ENCODE data around the gene CCND3. TPM values are rescaled to one million over a fixed set of nuclear protein-coding genes. Genes with fewer than 3 reads are reported as not detected.
"Not testable (repeated sequence)": the region's sequence is repeated elsewhere in the genome, so short reads cannot be mapped to it uniquely, and the experiment has no call there.

CCND3 gene
- polyA plus RNA-seq, 4 donors, result 34.0 to 83.0 (median 48.4) TPM

- Histone ChIP-seq H3K36me3 (ENCODE audit: control insufficient read depth in 3 of 3, insufficient read depth in 2 of 3, low read depth in 1 of 3, low read length in 3 of 3) (peaks cover 0 to 2% (median 0%) of the 10 kb centered on the region in 3 donors), H3K27ac (ENCODE audit: low read depth in 1 of 3, low read length in 2 of 3) (no peak overlapping the region), H3K9me3 (ENCODE audit: control insufficient read depth in 2 of 2, insufficient read depth in 1 of 2, low read depth in 1 of 2, low read length in 1 of 2) (no peaks in the 10 kb centered on the region), H3K27me3 (ENCODE audit: control insufficient read depth in 3 of 3, insufficient read depth in 3 of 3, low read length in 3 of 3) (no peaks in the 10 kb centered on the region), H3K4me1 (ENCODE audit: control insufficient read depth in 3 of 3, insufficient read depth in 2 of 3, low read depth in 1 of 3, low read length in 2 of 3) (no peaks in the 10 kb centered on the region), H3K4me3 (ENCODE audit: low read depth in 1 of 3, low read length in 3 of 3) (no peak overlapping the region)
- FAIRE-seq, result no peak
- WGBS, 3 donors, result 81 to 92% (median 84%) methylated on average over 6 of the region's 6 CpGs
- DNase-seq, result no peak
These were observed 16.6 kb upstream of the CCND3 start for GRCh38 chr6:41958022-41958856.

- H3K27ac ChIP-seq (ENCODE audit: low read depth in 1 of 3, low read length in 2 of 3), result no peak overlapping the region
- WGBS, 3 donors, result 69 to 75% (median 69%) methylated on average over 4 of the region's 4 CpGs
- H3K27me3 ChIP-seq (ENCODE audit: control insufficient read depth in 3 of 3, insufficient read depth in 3 of 3, low read length in 3 of 3), result no peaks in the 10 kb centered on the region
- no peaks in the 10 kb centered on the region for H3K9me3 ChIP-seq (ENCODE audit: control insufficient read depth in 2 of 2, insufficient read depth in 1 of 2, low read depth in 1 of 2, low read length in 1 of 2)
- no peak for DNase-seq
- no peak for FAIRE-seq
- H3K36me3 ChIP-seq (ENCODE audit: control insufficient read depth in 3 of 3, insufficient read depth in 2 of 3, low read depth in 1 of 3, low read length in 3 of 3), result peaks cover 0 to 2% (median 0%) of the 10 kb centered on the region in 3 donors
- no peak overlapping the region for H3K4me3 ChIP-seq (ENCODE audit: low read depth in 1 of 3, low read length in 3 of 3)
- H3K4me1 ChIP-seq (ENCODE audit: control insufficient read depth in 3 of 3, insufficient read depth in 2 of 3, low read depth in 1 of 3, low read length in 2 of 3), result no peaks in the 10 kb centered on the region
These were observed 15.5 kb upstream of the CCND3 start for GRCh38 chr6:41957117-41957516.

- no peaks in the 10 kb centered on the region for H3K4me1 ChIP-seq (ENCODE audit: control insufficient read depth in 3 of 3, insufficient read depth in 2 of 3, low read depth in 1 of 3, low read length in 2 of 3)
- no peaks in the 10 kb centered on the region for H3K9me3 ChIP-seq (ENCODE audit: control insufficient read depth in 2 of 2, insufficient read depth in 1 of 2, low read depth in 1 of 2, low read length in 1 of 2)
- H3K36me3 ChIP-seq (ENCODE audit: control insufficient read depth in 3 of 3, insufficient read depth in 2 of 3, low read depth in 1 of 3, low read length in 3 of 3), result peaks cover 0 to 2% (median 0%) of the 10 kb centered on the region in 3 donors
- no peaks in the 10 kb centered on the region for H3K27me3 ChIP-seq (ENCODE audit: control insufficient read depth in 3 of 3, insufficient read depth in 3 of 3, low read length in 3 of 3)
- no peak for DNase-seq
- no peak for FAIRE-seq
- H3K27ac ChIP-seq (ENCODE audit: low read depth in 1 of 3, low read length in 2 of 3), result no peak overlapping the region
- no peak overlapping the region for H3K4me3 ChIP-seq (ENCODE audit: low read depth in 1 of 3, low read length in 3 of 3)
- 78 to 90% (median 87%) methylated on average over 2 of the region's 2 CpGs for WGBS, 3 donors
These were observed 13.8 kb upstream of the CCND3 start for GRCh38 chr6:41955412-41955811.

- DNase-seq (no peak), FAIRE-seq (no peak)
- Histone ChIP-seq H3K27me3 (ENCODE audit: control insufficient read depth in 3 of 3, insufficient read depth in 3 of 3, low read length in 3 of 3) (no peaks in the 10 kb centered on the region), H3K36me3 (ENCODE audit: control insufficient read depth in 3 of 3, insufficient read depth in 2 of 3, low read depth in 1 of 3, low read length in 3 of 3) (peaks cover 0 to 2% (median 0%) of the 10 kb centered on the region in 3 donors), H3K9me3 (ENCODE audit: control insufficient read depth in 2 of 2, insufficient read depth in 1 of 2, low read depth in 1 of 2, low read length in 1 of 2) (no peaks in the 10 kb centered on the region), H3K4me1 (ENCODE audit: control insufficient read depth in 3 of 3, insufficient read depth in 2 of 3, low read depth in 1 of 3, low read length in 2 of 3) (no peaks in the 10 kb centered on the region), H3K27ac (ENCODE audit: low read depth in 1 of 3, low read length in 2 of 3) (no peak overlapping the region), H3K4me3 (ENCODE audit: low read depth in 1 of 3, low read length in 3 of 3) (no peak overlapping the region)
- 95 to 98% (median 95%) methylated on average over 2 of the region's 2 CpGs for WGBS, 3 donors
These were observed 13.1 kb upstream of the CCND3 start for GRCh38 chr6:41954668-41955067.

- WGBS, 3 donors, result 84 to 91% (median 85%) methylated on average over 10 of the region's 10 CpGs
- no peak overlapping the region for H3K27ac ChIP-seq (ENCODE audit: low read depth in 1 of 3, low read length in 2 of 3)
- no peaks in the 10 kb centered on the region for H3K4me1 ChIP-seq (ENCODE audit: control insufficient read depth in 3 of 3, insufficient read depth in 2 of 3, low read depth in 1 of 3, low read length in 2 of 3)
- FAIRE-seq (no peak), DNase-seq (no peak)
- H3K27me3 ChIP-seq (ENCODE audit: control insufficient read depth in 3 of 3, insufficient read depth in 3 of 3, low read length in 3 of 3), result no peaks in the 10 kb centered on the region
- no peaks in the 10 kb centered on the region for H3K9me3 ChIP-seq (ENCODE audit: control insufficient read depth in 2 of 2, insufficient read depth in 1 of 2, low read depth in 1 of 2, low read length in 1 of 2)
- no peaks in the 10 kb centered on the region for H3K36me3 ChIP-seq (ENCODE audit: control insufficient read depth in 3 of 3, insufficient read depth in 2 of 3, low read depth in 1 of 3, low read length in 3 of 3)
- no peak overlapping the region for H3K4me3 ChIP-seq (ENCODE audit: low read depth in 1 of 3, low read length in 3 of 3)
These were observed 6.1 kb upstream of the CCND3 start for GRCh38 chr6:41947581-41948220.

GRCh38 chr6:41943456-41943855 is 1.8 kb upstream of the CCND3 start:
- no peak overlapping the region for H3K27ac ChIP-seq (ENCODE audit: low read depth in 1 of 3, low read length in 2 of 3)
- DNase-seq (no peak), FAIRE-seq (no peak)
- H3K36me3 ChIP-seq (ENCODE audit: control insufficient read depth in 3 of 3, insufficient read depth in 2 of 3, low read depth in 1 of 3, low read length in 3 of 3), result peaks cover 0 to 7% (median 0%) of the 10 kb centered on the region in 3 donors
- H3K9me3 ChIP-seq (ENCODE audit: control insufficient read depth in 2 of 2, insufficient read depth in 1 of 2, low read depth in 1 of 2, low read length in 1 of 2), result no peaks in the 10 kb centered on the region
- H3K4me1 ChIP-seq (ENCODE audit: control insufficient read depth in 3 of 3, insufficient read depth in 2 of 3, low read depth in 1 of 3, low read length in 2 of 3), result peaks cover 7 to 28% (median 26%) of the 10 kb centered on the region in 3 donors
- H3K4me3 ChIP-seq (ENCODE audit: low read depth in 1 of 3, low read length in 3 of 3), result no peak overlapping the region
- no peaks in the 10 kb centered on the region for H3K27me3 ChIP-seq (ENCODE audit: control insufficient read depth in 3 of 3, insufficient read depth in 3 of 3, low read length in 3 of 3)

GRCh38 chr6:41942882-41943281 is 1.3 kb upstream of the CCND3 start:
- not testable (repeated sequence) for DNase-seq; FAIRE-seq; H3K27ac ChIP-seq (ENCODE audit: low read depth in 1 of 3, low read length in 2 of 3); H3K4me3 ChIP-seq (ENCODE audit: low read depth in 1 of 3, low read length in 3 of 3); H3K9me3 ChIP-seq (ENCODE audit: control insufficient read depth in 2 of 2, insufficient read depth in 1 of 2, low read depth in 1 of 2, low read length in 1 of 2); H3K27me3 ChIP-seq (ENCODE audit: control insufficient read depth in 3 of 3, insufficient read depth in 3 of 3, low read length in 3 of 3)
- Histone ChIP-seq H3K36me3 (ENCODE audit: control insufficient read depth in 3 of 3, insufficient read depth in 2 of 3, low read depth in 1 of 3, low read length in 3 of 3) (peaks cover 0 to 12% (median 0%) of the 10 kb centered on the region in 3 donors), H3K4me1 (ENCODE audit: control insufficient read depth in 3 of 3, insufficient read depth in 2 of 3, low read depth in 1 of 3, low read length in 2 of 3) (peaks cover 7 to 34% (median 27%) of the 10 kb centered on the region in 3 donors)
- 89 to 93% (median 91%) methylated on average over 14 of the region's 14 CpGs for WGBS, 3 donors

GRCh38 chr6:41942067-41942851 is 651 bp upstream of the CCND3 start:
- H3K9me3 ChIP-seq (ENCODE audit: control insufficient read depth in 2 of 2, insufficient read depth in 1 of 2, low read depth in 1 of 2, low read length in 1 of 2), result no peaks in the 10 kb centered on the region
- peak overlapping the region; percentile 66 to 82 (median 76) for H3K4me3 ChIP-seq (ENCODE audit: low read depth in 1 of 3, low read length in 3 of 3)
- no peak for DNase-seq
- 31 to 37% (median 32%) methylated on average over 20 of the region's 20 CpGs for WGBS, 3 donors
- FAIRE-seq, result no peak
- peak overlapping the region; percentile 56 to 82 (median 78) for H3K27ac ChIP-seq (ENCODE audit: low read depth in 1 of 3, low read length in 2 of 3)
- H3K36me3 ChIP-seq (ENCODE audit: control insufficient read depth in 3 of 3, insufficient read depth in 2 of 3, low read depth in 1 of 3, low read length in 3 of 3), result peaks cover 0 to 19% (median 0%) of the 10 kb centered on the region in 3 donors
- peaks cover 7 to 40% (median 27%) of the 10 kb centered on the region in 3 donors for H3K4me1 ChIP-seq (ENCODE audit: control insufficient read depth in 3 of 3, insufficient read depth in 2 of 3, low read depth in 1 of 3, low read length in 2 of 3)
- no peaks in the 10 kb centered on the region for H3K27me3 ChIP-seq (ENCODE audit: control insufficient read depth in 3 of 3, insufficient read depth in 3 of 3, low read length in 3 of 3)

Measured in small intestine (tissue), 7 donors.